GM12878 (cell line): Measurements from ENCODE around the gene SP8.

Experiments used
- CEBPB ChIP-seq, 2 experiments: fragments of 150-350 bp in 1 of 2; IDR thresholded peaks; 2 replicates each; pipeline ENCODE4 v1.6.1; 2012 to 2014; ENCODE audit warnings: low read depth in 2 of 2, low read length in 2 of 2, borderline replicate concordance in 1 of 2, inconsistent platforms in 1 of 2
- DPF2 ChIP-seq: fragments of 450-650 bp; IDR thresholded peaks from 2 replicates; pipeline ENCODE4 v1.6.1; 2017; ENCODE audit warnings: mild to moderate bottlenecking
- EZH2 ChIP-seq: IDR thresholded peaks from 2 replicates; pipeline ENCODE4 v1.6.1; 2012; ENCODE audit warnings: low read depth, mild to moderate bottlenecking, control low read depth, inconsistent platforms, low read length, borderline replicate concordance; ENCODE audit not compliant: control insufficient read depth
- HDAC6 ChIP-seq: fragments of 200-600 bp; sonication (generic); IDR thresholded peaks from one replicate; pipeline ENCODE4 v1.8.0; 2017; ENCODE audit warnings: antibody characterized with exemption; ENCODE audit not compliant: unreplicated experiment
- POLR2A ChIP-seq: IDR thresholded peaks from 2 replicates; pipeline ENCODE4 v1.6.1; 2011; ENCODE audit warnings: low read depth, mild to moderate bottlenecking, low read length
- POLR2AphosphoS5 ChIP-seq: IDR thresholded peaks from 2 replicates; pipeline ENCODE4 v1.6.1; 2011; ENCODE audit warnings: mild to moderate bottlenecking, low read length, inconsistent platforms
- RFX5 ChIP-seq: IDR thresholded peaks from 2 replicates; pipeline ENCODE4 v1.6.1; 2011; ENCODE audit warnings: low read depth, low read length, improper control_type of control experiment
- SIN3A ChIP-seq: IDR thresholded peaks from 2 replicates; pipeline ENCODE4 v1.6.1; 2012; ENCODE audit warnings: low read depth, low read length, improper control_type of control experiment
- SP1 ChIP-seq: IDR thresholded peaks from one replicate; pipeline ENCODE4 v1.6.1; 2011; ENCODE audit warnings: low read depth, low read length
- TCF3 ChIP-seq: IDR thresholded peaks from 2 replicates; pipeline ENCODE4 v1.6.1; 2012; ENCODE audit warnings: low read depth, mild to moderate bottlenecking, low read length, borderline replicate concordance; ENCODE audit not compliant: insufficient read depth

DNA sequence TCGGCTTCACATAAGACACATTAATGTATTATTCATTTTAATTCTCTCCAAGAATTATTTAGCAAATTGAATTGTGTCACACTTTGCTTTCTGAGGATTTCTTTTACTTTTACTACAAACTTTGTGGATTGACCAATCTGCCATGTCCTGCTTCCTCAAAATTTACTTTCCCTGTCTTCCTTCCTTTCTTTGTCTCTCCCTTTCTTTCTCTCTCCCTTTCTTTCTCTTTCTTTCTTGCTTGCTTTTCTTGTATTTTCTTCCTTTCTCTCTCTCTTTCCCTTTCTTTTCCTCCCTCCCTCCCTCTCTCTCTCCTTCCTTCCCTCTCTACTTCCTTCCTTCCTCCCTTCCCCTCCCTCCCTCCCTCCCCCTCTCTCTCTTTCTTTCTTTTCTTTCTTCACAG is 37.8 kb downstream of the SP8 start:
- TF ChIP-seq SIN3A (no peak), SP1 (no peak), HDAC6 (no peak), POLR2AphosphoS5 (no peak), RFX5 (no peak), CEBPB (IDR thresholded peaks at IDR 0.05; ENCODE audit: borderline replicate concordance in 1 of 2, low read depth in 2 of 2, low read length in 2 of 2) (no peak), TCF3 (no peak), EZH2 (no peak), DPF2 (no peak), POLR2A (no peak)
